ENCODE results near the gene SIL1. TPM values are rescaled to one million over a fixed set of nuclear protein-coding genes. Genes with fewer than 3 reads are reported as not detected.

Gene SIL1
- total RNA-seq, 1 donor = 31.7 TPM

DNA sequence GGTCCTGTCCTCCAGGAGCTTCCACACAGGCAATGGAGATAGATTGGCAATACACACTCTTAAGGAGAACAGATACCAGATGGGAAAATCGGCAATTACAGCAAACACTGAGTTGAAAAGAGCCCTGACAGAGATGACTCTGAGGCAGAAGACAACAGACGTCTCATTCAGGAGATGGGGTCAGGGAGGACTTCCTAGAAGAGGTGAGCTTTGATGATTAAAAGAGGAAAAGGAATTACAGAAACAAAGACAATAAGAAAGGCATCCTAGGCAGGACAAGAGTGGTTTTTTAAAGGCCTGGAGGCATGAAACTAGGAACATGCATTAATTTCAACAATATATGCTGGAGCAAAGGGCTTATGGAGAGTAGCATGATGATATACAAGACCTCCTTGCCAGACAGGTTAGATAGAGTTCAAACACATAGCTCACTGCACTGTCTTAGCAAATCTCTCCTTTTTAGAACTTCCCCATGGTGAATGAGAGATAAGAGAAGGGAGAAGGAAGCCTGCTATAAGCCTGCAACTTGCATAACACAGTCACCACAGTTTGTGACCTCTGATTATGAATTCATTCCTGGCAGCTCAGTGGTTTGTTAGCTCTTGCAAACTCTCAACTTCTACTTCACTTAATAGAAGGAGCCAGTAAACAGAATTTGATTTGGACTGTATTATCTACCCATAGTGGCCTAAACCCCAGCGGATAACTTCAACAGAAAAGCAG is 48.5 kb downstream of the SIL1 start:
- no peak overlapping the region for H3K4me3 ChIP-seq (ENCODE audit: low read depth, low read length)
- TF ChIP-seq CTCF (IDR thresholded peaks at IDR 0.05; ENCODE audit: insufficient read depth, low read length) = no peak
- DNase-seq (ENCODE audit: low read depth) = peak; percentile 79

DNA sequence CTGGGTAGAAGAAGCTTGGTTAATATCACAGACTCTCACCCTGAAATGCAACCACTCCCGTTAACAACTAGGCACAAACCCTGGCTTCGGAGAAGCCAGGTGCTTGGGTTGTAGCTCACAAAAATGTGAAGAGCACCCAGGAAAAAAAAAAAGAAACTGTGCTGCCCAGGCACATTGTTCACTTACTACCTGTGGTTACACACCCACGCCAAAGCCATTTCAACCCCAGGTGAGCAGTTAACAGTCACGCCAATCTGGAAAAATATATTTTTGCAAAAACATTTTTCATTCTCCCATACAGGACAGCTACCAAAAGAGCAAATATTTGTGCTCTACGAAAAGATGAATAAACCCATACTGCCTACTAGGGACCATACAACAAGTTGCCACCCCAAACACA is 49.2 kb downstream of the SIL1 start:
- no peak for TF ChIP-seq CTCF (IDR thresholded peaks at IDR 0.05; ENCODE audit: insufficient read depth, low read length)
- no peak for DNase-seq (ENCODE audit: low read depth)
- no peak overlapping the region for H3K4me3 ChIP-seq (ENCODE audit: low read depth, low read length)

GRCh38 chr5:139148306-139148705 is 49.9 kb downstream of the SIL1 start:
- no peak for TF ChIP-seq CTCF (IDR thresholded peaks at IDR 0.05; ENCODE audit: insufficient read depth, low read length)
- DNase-seq (ENCODE audit: low read depth) = no peak

GRCh38 chr5:139147483-139148087 is 50.6 kb downstream of the SIL1 start:
- H3K4me3 ChIP-seq (ENCODE audit: low read depth, low read length) = no peak overlapping the region
- peak; percentile 75 for DNase-seq (ENCODE audit: low read depth)
- no peak for TF ChIP-seq CTCF (IDR thresholded peaks at IDR 0.05; ENCODE audit: insufficient read depth, low read length)

More at GRCh38 chr5:139148306-139148705, 49.9 kb downstream of the SIL1 start:
- no peak overlapping the region for H3K4me3 ChIP-seq (ENCODE audit: low read depth, low read length)

DNA sequence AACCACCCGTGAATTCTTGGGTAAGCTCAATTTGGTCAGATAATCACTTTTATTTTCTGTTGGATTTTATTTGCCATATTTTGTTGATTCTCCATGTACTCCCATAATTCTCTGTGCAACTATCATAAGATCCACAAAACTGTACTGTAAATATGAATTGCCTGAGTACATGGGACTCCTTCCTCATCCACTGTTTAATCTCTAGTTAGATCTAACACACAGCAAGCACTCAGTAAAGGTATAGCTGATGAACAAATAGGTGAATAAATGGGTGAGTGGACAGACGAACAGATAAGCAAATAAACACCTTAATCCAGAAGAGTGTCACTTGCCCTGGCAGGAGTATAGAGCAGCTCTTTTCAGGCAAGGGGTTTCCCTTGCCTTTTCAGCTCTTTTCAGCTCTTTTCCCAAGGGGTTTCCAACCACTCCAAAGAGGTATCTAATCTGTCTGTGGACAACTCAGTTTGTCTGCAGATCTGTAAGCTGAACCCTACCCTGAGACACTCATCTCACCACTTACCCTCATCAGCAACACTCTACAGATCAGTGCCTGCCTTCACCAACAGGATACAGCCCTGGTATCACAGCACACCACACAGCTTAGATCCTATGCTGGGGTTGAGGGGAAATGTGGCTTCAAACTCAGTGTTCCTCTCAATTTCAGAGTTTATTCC is 51.2 kb downstream of the SIL1 start:
- no peak overlapping the region for H3K4me3 ChIP-seq (ENCODE audit: low read depth, low read length)
- TF ChIP-seq CTCF (IDR thresholded peaks at IDR 0.05; ENCODE audit: insufficient read depth, low read length) = no peak
- no peak for DNase-seq (ENCODE audit: low read depth)

GRCh38 chr5:139141446-139142204 is 56.5 kb downstream of the SIL1 start:
- DNase-seq (ENCODE audit: low read depth) = peak; percentile 92
- TF ChIP-seq CTCF (IDR thresholded peaks at IDR 0.05; ENCODE audit: insufficient read depth, low read length) = no peak
- H3K4me3 ChIP-seq (ENCODE audit: low read depth, low read length) = no peak overlapping the region

All from fibroblast of the aortic adventitia (primary cell).